ENCODE results near the gene SEZ6. TPM values are rescaled to one million over a fixed set of nuclear protein-coding genes. Genes with fewer than 3 reads are reported as not detected.

The SEZ6 gene
- total RNA-seq, 1 donor from 2014 or later = not detected

DNA sequence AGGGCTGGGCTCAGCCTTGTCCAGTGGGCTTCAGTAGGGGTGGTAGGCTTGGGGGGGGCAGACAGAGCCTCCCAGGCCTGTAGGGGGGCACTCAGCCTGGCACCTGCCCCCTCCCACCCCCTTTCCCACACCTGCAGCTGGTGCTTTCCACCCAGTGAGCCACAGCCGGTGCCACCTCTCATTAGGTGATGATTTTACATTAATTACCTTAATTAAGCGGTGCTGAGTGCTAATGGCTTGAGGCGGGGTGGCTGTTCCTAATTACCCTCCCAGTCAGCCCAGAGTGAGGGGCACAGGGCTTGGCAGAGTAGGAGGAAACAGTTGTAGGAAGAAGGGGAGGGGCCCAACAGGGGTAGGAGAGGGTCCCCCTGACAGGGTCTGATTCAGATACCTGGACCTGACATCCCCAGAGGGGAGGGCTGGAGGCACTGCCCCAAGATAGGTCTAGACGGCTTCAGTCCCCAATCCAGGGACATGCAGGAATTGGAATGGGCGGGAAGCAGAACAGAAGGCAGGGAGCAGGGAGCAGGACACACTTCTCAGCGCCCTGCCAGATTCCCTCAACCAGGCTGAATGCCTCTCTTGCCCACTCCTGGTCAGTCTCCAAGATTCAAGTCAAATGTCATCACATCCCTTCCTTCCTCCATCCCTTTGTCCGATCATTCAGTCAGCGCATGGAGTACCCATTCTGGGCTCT lies 28.0 kb downstream of the SEZ6 start:
- no peak for DNase-seq (ENCODE audit: low read depth, low spot score)

DNA sequence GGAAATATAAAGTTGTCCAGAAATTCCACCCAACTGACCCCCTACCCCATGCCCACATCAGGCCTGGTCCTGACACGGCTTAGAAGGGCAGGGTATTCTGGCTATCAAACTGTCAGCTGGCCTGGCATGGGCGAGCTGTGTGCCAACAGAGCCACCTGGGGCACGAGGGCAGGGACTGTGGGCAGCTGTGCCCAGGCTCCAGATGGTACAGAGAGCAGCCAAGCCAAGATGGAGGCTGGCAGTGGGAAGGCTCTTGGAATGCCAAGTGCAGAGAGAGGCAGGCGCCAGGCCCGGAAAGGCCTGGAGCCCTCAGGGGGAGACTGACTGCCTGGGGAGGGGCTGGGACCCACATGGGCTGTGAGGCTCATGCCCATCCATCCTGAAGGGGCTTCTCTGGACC lies 30.2 kb downstream of the SEZ6 start:
- DNase-seq (ENCODE audit: low read depth, low spot score) = no peak

DNA sequence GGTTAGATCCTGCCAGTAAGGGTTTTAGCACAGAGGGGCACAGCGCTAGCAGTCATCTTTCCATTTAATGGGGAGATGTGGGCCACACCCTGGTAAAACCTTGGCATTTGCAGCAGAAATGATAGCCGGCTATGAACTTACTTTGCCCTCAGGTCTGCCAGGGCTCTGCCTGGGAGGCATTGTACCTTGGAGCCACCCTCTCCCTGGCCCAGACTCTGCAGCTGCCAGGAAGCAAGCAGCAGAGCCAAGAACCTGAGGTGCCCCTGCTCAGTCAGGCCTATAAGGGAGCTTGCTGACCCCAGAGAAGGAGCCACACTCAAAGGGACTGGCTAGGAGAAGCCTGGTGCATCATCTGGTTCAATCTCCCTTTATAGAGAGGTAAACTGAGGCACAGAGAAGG lies 30.8 kb downstream of the SEZ6 start:
- DNase-seq (ENCODE audit: low read depth, low spot score) = no peak

DNA sequence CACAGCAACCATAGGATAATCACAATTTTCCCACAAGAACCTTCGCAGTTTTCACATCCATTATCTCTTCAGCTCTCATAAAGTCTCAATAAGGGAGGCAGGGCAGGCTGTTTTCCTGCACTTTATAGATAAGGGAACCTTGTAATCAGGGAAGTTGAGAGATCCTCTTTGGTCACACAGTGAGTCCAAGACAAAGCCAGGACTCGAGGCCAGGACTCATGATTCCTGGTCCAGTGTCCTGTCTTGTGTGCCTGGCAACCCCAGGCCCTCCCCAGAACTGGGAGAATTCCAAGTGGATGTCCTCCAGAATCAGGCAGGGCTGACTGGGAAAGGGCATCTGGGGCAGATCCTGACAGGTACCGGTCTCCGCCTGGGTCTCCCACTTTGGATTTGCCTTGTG lies 31.4 kb downstream of the SEZ6 start:
- no peak for DNase-seq (ENCODE audit: low read depth, low spot score)

DNA sequence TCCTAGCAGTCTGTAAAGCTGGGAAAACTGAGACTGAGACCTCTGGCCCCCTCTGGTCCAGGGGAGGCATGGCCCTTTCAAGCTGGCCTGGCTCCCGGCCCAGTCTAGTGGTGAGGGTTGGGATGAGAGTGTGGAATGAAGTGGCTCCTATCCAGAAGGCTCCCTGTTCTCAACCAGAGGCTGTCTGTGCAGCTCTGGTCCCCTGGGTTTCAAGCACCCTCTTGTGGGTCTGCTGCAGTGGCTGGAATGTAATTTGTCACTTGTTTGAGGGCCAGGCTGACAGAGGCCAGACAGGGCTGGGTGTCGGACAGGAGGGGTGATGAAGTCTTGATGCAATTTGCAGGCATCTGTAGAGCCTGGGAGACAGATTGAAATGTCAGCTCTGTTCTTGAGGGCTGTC lies 32.4 kb downstream of the SEZ6 start:
- DNase-seq (ENCODE audit: low read depth, low spot score) = no peak

DNA sequence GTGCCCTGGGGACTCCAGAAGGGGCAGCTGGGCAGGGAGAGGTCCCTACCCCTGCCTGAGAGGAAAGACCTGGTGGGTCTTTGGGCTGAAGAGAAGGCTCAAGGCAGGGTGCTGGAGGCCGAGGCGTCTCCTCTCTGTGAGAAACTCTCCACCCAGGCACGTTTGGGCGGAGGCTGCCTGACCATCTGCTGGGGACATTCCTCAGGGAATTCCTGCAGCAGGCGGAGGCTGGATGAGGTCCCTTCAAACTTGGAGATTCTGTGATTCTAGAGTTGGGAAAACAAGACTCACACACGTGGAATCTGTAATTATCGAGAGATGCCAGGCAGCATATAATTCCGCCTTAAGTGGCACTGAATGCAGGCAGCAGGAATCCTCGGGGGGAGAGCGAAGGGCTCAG lies 33.4 kb downstream of the SEZ6 start:
- DNase-seq (ENCODE audit: low read depth, low spot score) = no peak

DNA sequence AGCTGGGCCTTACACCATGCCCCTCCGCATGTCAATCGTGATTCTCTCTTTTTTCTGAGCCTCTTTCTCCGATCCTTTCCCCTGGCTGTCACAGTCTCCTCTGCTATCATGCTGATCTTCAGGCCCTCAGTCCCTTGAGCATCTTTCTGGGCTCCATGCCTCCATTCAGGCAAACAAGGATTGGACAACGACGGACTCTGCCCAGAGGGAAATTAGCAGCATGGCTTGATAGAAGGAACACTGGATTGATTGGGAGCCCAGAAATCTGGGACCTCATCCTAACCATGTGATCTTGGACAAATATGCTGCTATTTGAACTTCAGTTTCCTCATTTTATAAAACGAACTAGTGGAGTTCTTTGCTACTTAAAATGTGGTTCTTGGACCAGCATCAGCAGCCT lies 35.0 kb downstream of the SEZ6 start:
- DNase-seq (ENCODE audit: low read depth, low spot score) = no peak

DNA sequence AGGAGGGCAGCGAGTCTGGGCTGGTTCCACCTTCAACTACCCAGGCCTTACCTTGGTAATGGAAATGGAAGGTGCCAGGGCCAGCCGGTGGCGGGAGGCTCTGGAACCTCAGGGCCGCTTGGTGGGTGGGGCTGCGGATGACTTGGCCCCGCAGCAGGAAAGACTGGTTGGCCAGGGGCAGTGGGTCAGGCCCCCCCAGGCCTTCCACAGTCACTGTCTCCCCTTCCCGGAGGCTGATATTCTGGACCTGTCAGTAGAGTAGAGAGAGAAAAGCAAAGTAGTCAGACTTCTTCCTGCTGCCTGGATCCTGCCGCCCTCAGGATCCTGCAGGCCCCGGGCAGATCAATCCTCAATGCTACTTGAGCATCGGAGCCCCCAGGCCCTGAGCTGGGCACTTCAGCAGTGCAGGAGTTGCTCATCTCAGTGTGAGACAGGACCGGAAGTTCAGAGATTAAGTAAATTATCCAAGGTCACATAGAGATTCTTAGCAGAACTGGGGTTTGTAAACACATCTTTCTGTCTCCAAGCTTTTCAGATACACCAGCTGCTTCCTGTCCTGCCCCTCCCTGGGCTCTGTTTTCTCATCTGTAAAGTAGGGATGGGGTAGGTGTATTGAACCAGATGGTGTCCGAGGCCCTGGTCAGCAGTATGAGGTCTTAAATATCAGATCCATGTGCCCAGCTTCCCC lies 36.0 kb downstream of the SEZ6 start:
- DNase-seq (ENCODE audit: low read depth, low spot score) = no peak

DNA sequence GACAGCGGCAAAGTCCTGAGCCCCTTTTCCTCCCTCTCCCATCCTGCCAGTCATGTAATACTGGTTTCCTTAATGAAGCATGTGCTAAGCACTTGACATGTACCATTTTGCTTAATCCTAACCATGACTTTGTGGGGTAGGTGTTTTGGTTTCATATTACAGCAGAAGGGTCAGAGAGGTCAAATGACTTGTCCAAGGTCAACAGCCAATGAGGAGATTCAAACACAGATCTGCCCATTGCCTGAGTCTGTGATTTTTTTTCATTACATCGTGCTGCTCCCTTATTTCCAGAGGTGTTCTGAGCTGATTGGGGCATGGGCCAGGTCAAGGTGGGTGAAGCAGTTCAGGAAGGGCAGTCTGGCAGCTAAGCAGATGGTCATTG lies 36.9 kb downstream of the SEZ6 start:
- no peak for DNase-seq (ENCODE audit: low read depth, low spot score)

DNA sequence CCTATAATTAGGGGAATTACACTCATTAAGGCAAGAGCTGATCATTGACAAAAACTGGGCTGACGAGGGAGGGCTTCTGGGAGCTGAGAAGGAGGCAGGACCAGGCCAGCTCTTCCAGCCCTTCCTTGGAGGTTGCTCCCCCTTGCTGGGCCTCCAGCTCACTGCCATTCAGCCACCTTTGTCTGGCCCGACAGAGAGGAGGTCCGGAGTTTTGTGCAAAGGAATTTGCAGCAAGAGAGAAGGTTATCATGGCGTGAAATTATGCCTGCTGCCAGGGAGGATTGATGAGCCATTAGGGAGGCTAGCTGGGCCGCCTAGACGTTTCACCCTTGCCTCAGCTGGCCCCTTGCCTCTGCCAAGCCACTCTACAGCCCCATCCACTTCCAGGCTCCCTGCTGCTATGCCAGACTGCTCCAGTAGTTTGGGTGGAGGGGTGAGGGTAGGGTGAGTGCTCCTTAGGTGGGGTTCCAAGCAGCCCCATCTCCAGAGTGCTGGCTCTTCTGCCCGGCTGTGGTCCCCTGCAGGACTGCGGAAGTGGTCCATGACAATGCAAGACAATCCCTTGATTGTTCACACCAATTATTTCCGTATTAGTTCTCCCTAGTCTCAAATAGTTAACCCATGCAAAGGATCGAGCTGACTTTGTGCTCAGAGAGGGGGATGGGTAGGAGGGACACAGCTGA lies 37.5 kb downstream of the SEZ6 start:
- DNase-seq (ENCODE audit: low read depth, low spot score) = no peak

DNA sequence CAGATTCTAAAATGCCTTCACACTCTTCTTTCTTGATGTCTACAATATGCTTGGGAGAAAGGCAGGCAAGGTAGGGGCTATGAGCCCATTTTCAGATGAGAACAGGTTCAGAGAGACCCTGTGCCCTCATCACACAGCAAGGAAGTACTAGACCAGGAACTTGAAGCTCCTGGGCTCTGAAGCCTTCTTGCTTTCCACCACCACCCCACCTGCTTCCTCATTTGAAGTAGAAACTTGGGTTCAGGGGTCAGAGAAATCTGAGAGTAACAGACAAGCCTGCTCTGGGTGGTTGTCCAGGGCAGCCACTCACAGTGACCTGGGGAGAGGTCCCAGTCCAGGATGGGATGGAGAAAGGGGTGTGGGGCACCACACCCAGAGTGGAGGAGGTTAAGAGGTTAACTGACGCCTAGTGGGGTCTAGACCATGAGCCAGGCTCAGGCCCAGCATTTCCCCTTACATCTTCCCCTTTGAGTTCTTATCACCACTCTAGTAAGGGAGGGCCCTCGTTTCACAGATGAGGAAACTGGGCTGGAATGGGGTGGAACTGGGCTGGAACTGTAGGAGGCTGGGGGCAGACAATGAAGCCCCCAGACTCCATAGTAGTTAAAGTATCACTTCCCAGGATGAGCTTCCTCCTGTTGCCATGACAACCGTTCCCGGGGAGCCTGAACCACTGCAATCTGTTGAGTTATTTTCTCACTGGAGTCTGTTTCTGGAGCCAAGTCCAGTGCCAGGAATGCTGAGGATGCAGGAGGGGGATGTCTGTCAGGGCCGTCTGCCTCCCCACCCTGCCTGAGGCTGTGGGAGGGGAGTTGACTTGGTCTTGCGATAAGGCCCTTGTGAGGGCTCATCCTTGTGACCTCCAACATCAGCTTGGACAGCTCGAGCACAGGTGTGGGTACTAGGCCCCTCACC lies 38.4 kb downstream of the SEZ6 start:
- DNase-seq (ENCODE audit: low read depth, low spot score) = no peak

DNA sequence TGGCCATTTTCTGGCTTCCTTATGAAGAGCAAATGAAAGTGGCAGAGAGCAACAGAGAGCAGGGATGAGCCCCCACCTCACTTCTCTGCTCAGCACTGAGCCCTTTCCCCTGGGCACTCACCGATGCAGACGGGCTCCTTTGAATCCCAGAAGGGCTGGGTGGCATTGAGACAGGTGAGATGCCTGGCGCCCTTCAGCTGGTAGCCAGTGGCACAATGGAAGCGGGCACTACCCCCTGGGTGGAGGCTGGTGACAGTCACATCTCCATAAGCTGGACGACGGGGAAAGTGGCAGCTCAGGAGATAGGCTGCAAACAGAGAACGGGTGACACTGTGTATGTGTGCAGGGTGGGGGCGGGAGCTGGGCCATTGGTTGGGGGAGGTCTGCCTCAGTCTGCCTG lies 42.0 kb downstream of the SEZ6 start:
- no peak for DNase-seq (ENCODE audit: low read depth, low spot score)

DNA sequence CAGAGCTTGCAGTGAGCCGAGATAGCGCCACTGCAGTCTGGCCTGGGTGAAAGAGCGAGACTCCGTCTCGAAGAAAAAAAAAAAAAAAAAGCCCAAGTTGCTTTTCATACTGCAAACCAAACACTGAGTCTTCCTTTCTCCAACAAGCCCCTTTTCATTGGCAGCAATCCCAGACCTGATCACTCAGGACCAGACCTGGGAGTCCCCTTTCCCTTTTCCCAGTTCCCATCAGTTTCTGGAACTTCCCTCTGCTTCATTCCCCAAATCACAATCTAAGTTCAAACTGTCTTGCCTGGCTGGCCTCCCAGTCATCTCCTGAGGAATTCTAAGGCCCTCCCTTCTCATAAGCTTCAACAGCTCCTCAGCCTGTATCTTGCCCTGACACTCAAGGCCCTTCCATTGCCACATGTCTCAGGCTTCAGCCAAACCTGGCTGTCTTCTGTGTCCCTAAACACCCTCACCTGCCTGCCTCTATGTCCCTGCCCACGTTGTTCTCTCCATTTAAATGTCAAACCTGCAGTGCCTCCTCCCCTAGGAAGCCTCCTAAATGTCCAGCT lies 42.7 kb downstream of the SEZ6 start:
- DNase-seq (ENCODE audit: low read depth, low spot score) = no peak

DNA sequence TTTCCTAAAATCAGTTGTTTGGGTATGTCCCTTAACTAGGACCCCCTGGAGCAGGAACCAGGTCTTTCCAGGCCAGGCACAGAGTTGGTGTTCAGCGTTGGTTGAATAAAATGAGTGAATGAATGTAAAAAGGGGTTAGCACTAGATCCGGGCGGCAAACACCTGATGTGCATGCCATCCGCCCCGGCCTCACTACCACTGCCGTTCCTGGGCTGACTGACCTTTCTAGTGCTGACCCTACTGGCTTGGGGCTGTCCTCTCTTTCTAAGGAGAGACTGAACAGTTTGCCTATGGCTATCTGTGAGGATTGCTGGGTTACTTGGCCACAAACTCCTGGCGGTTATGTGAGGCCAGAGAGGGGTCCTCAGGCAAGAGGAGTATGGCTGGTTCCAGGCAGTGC lies 44.4 kb downstream of the SEZ6 start:
- no peak for DNase-seq (ENCODE audit: low read depth, low spot score)

DNA sequence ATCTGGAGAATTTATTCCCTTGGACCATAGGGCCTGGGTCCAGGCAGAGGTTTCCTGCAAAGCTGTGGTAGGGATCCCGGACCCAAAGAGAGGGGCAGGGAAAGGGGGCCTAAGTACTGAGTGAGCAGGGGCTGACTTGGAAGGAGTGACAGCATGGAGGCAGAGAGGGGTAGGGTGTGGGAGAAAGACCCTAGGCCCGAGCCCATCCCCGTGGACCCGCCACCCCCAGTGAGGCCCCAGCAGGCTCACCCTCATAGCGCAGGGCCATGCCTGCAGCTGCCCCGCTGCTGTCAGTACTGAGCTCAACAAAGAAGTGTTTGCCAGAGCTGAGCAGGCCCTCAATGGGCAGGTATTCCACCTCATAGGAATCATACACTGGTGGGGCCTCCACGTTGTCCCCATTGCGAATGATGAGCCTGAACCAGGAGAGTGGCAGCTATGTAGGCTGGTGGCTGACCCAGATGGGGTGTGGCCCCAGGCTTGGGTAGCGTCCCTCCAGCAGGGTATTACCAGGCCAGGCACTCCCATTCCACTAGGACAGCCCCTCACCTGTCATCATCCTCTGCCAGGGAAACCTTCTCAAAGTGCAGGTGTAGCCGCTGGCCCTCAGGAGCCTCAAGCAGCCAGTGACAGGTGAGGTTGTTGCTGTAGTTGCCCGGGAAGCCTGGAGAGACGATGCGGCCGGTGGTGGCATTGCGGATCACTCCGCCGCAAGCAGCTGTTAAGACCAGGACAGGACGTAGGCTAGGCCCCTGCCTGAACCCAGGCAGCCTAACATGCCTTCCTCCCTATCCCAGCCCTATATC lies 45.4 kb downstream of the SEZ6 start:
- DNase-seq (ENCODE audit: low read depth, low spot score) = no peak

DNA sequence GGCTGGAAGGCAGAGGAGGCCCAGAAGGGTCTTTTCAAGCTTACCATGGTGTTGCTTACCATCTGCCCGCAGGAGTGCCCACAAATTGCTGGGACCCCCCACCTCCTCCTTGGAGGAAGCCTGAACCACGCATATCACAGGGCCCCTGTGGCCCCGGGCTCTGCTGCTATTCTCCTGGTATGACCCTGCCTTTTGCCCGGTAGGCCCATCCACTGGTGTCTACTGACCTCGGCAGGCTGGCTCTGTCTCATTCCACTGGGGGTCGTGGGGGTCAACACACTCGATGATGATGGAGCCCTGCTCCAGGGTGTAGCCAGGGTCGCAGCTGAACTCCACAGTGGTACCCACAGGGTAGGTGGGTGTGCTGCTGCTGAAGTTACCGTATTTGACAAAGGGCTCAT lies 46.4 kb downstream of the SEZ6 start:
- no peak for DNase-seq (ENCODE audit: low read depth, low spot score)

DNA sequence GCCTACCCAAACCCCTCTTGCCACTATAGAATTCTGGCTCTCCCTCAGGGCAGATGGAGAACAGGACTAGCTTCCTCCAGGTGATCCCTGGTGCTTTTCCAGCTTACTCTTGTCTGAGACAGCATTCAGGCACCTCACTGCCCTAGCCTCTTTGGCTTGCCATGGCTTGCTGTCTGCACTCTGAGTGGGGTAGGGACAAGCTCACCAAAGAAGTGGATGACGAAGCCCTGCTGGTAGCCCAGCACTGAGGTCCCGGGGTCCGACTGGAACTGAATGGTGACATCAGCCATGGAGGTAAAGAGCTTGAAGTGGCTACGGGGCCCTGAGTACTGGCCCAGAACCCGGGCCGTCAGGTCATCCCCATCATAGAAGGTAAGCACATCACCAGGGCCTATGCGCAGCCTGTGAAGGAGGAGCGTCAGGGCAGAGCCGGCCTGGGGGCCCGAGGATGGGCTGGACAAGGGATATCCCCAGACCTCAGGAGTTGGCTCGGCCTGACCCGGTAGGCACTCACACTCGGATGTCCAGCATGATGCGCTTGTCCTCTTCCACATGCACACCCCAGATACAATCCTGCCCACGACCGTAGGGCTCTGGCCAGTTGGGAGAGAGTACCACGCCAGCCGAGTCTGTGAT lies 46.9 kb downstream of the SEZ6 start:
- DNase-seq (ENCODE audit: low read depth, low spot score) = no peak

DNA sequence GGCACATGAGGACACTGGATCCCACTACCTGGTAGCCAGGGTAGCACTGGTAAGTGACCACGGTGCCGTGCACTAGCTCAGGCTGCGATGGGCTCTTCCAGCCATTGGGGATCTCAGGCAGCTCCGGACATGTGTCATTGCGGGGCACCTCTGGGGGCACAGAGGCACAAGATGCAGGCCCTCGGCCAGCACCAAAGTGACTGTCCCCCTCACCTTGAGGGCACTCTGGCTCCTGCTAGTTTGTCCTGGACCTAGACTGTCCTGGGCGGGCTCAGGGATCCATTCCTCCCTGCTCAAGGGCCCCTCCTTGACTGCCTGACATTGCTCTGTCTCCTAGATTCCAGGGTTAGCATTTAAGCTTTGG lies 47.9 kb downstream of the SEZ6 start:
- DNase-seq (ENCODE audit: low read depth, low spot score) = no peak

DNA sequence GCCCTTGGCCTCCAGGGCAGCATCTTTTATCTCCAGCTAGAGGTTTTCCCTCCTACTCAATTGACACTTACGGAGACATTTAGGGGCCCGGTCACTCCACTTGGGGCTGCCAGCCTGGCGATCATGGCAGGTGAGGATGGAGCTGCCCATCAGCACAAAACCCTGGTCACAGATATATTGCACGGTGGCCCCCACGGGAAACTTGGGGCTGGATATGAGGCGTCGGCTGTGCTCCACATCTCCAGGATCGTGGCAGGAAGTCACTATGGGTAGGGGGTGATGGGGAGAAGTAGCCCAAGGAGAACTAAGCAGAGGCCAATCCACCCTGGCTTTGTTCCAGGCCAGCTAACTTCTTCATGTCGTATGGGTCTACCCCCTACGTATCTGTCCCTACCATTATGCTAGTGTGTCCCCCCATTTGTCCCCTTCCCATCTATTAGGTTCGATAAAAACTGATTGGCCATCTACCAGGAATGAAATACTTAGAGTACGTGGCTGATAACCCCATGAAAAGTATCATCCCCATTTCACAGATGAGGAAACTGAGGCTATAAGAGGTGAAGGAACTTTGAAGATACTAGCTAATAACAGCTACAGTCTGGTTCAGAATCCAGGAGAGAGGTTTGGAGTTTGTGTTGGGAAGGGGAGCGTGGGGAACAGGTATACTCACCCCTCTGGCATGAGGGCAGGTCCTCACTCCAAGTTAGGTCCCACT lies 48.4 kb downstream of the SEZ6 start:
- DNase-seq (ENCODE audit: low read depth, low spot score) = no peak

DNA sequence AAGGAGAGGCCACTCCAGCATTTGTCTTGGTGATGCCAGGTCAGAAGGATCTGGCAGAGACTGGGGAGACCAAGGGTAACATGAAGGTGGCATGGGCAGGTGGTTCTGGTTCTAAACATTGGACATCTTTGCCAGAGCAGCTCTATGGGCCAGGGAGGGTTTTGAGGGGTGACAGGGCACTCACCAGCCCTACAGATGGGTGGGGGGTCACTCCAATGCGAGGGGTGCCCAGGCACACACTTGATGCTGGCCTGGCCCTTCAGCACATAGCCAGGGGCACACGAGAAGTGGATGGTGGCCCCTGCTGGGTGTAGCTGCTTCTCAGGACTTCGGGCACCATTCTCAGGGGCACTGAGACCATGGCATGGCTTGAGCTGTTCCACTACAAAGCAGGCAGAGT lies 49.0 kb downstream of the SEZ6 start:
- no peak for DNase-seq (ENCODE audit: low read depth, low spot score)

All from pulmonary artery endothelial cell (primary cell).